T-helper 2 cell treated with Interferon-gamma antibody and Interleukin-4, amounts not matched to agents 5 μg/mL and 100 μg/mL, for 36 hours (primary cell): Measurements from ENCODE around the gene CCDC92.

Source experiments
- DNase-seq: peaks from one replicate; pipeline ENCODE4 v3.0.0; 2021; ENCODE audit warnings: low spot score
- H3K27ac Mint-ChIP-seq: one replicate; pipeline ENCODE4 v1.8.0; 2021; ENCODE audit warnings: mild to moderate bottlenecking, mixed read lengths
- H3K27me3 Mint-ChIP-seq: one replicate; pipeline ENCODE4 v1.8.0; 2021; ENCODE audit warnings: low read depth, mixed read lengths
- H3K36me3 Mint-ChIP-seq: one replicate; pipeline ENCODE4 v1.8.0; 2021; ENCODE audit warnings: low read depth, mixed read lengths
- H3K4me1 Mint-ChIP-seq: one replicate; pipeline ENCODE4 v1.8.0; 2021; ENCODE audit warnings: low read depth, mixed read lengths
- H3K4me3 Mint-ChIP-seq: one replicate; pipeline ENCODE4 v1.8.0; 2022; ENCODE audit warnings: mild to moderate bottlenecking, moderate library complexity, mixed read lengths
- H3K9me3 Mint-ChIP-seq: one replicate; pipeline ENCODE4 v1.8.0; 2021; ENCODE audit warnings: mixed read lengths

The CCDC92 gene

GRCh38 chr12:123972457-123973401, at the start of gene CCDC92, which contains the start of gene ZNF664:
Gene CCDC92, minus strand, starts transcription at chr12:123972831. Its CDS starts 28,526 bp downstream, at chr12:123944305.
Gene ZNF664, plus strand, starts transcription at chr12:123973215. Its CDS starts 38,930 bp downstream, at chr12:124012145.
- Mint-ChIP-seq H3K4me1 (peaks cover 17% of the 10 kb centered on the region), H3K27me3 (peaks cover 12% of the 10 kb centered on the region), H3K9me3 (no peaks in the 10 kb centered on the region), H3K4me3 (peak within 1 kb of the TSS; percentile 95), H3K36me3 (peaks cover 21% of the 10 kb centered on the region), H3K27ac (peak within 1 kb of the TSS; percentile 84)
- peak; percentile 93 for DNase-seq

- Mint-ChIP-seq H3K27ac (no peak overlapping the region), H3K4me1 (peaks cover 2% of the 10 kb centered on the region), H3K27me3 (no peaks in the 10 kb centered on the region), H3K4me3 (no peak overlapping the region), H3K36me3 (no peaks in the 10 kb centered on the region), H3K9me3 (no peaks in the 10 kb centered on the region)
- no peak for DNase-seq
Observed at GRCh38 chr12:124022161-124022560, 49.5 kb upstream of the CCDC92 start.

GRCh38 chr12:124021007-124021406, 48.4 kb upstream of the CCDC92 start:
- H3K27ac Mint-ChIP-seq = no peak overlapping the region

GRCh38 chr12:124020514-124020949, 47.9 kb upstream of the CCDC92 start:
- Mint-ChIP-seq H3K4me3 (no peak overlapping the region), H3K27ac (no peak overlapping the region)

More at GRCh38 chr12:124021007-124021406, 48.4 kb upstream of the CCDC92 start:
- Mint-ChIP-seq H3K9me3 (no peaks in the 10 kb centered on the region), H3K27me3 (no peaks in the 10 kb centered on the region), H3K4me1 (peaks cover 2% of the 10 kb centered on the region), H3K36me3 (no peaks in the 10 kb centered on the region), H3K4me3 (no peak overlapping the region)
- DNase-seq = no peak

GRCh38 chr12:124019115-124019514, 46.5 kb upstream of the CCDC92 start:
- no peak overlapping the region for H3K4me3 Mint-ChIP-seq
- H3K27ac Mint-ChIP-seq = no peak overlapping the region
- H3K36me3 Mint-ChIP-seq = peaks cover 3% of the 10 kb centered on the region
- H3K4me1 Mint-ChIP-seq = peaks cover 2% of the 10 kb centered on the region
- no peaks in the 10 kb centered on the region for H3K27me3 Mint-ChIP-seq
- DNase-seq = no peak
- no peaks in the 10 kb centered on the region for H3K9me3 Mint-ChIP-seq

More at GRCh38 chr12:124020514-124020949, 47.9 kb upstream of the CCDC92 start:
- Mint-ChIP-seq H3K4me1 (peaks cover 2% of the 10 kb centered on the region), H3K9me3 (no peaks in the 10 kb centered on the region), H3K27me3 (no peaks in the 10 kb centered on the region), H3K36me3 (no peaks in the 10 kb centered on the region)
- DNase-seq = no peak

GRCh38 chr12:124018539-124018938, 45.9 kb upstream of the CCDC92 start:
- H3K27ac Mint-ChIP-seq = no peak overlapping the region
- H3K36me3 Mint-ChIP-seq = peaks cover 4% of the 10 kb centered on the region

GRCh38 chr12:124017064-124017463, 44.4 kb upstream of the CCDC92 start:
- DNase-seq = no peak
- no peak overlapping the region for H3K4me3 Mint-ChIP-seq
- H3K27ac Mint-ChIP-seq = no peak overlapping the region

More at GRCh38 chr12:124018539-124018938, 45.9 kb upstream of the CCDC92 start:
- Mint-ChIP-seq H3K4me3 (no peak overlapping the region), H3K9me3 (no peaks in the 10 kb centered on the region), H3K27me3 (no peaks in the 10 kb centered on the region), H3K4me1 (peaks cover 2% of the 10 kb centered on the region)
- DNase-seq = no peak

GRCh38 chr12:124015494-124016461, 43.1 kb upstream of the CCDC92 start:
- no peaks in the 10 kb centered on the region for H3K9me3 Mint-ChIP-seq
- DNase-seq = no peak
- H3K36me3 Mint-ChIP-seq = peaks cover 22% of the 10 kb centered on the region
- H3K27ac Mint-ChIP-seq = no peak overlapping the region
- H3K4me1 Mint-ChIP-seq = peaks cover 3% of the 10 kb centered on the region
- no peak overlapping the region for H3K4me3 Mint-ChIP-seq
- no peaks in the 10 kb centered on the region for H3K27me3 Mint-ChIP-seq

More at GRCh38 chr12:124017064-124017463, 44.4 kb upstream of the CCDC92 start:
- H3K4me1 Mint-ChIP-seq = peaks cover 2% of the 10 kb centered on the region
- H3K36me3 Mint-ChIP-seq = peaks cover 15% of the 10 kb centered on the region
- H3K9me3 Mint-ChIP-seq = no peaks in the 10 kb centered on the region
- H3K27me3 Mint-ChIP-seq = no peaks in the 10 kb centered on the region

- no peak for DNase-seq
- no peaks in the 10 kb centered on the region for H3K9me3 Mint-ChIP-seq
- no peak overlapping the region for H3K27ac Mint-ChIP-seq
- H3K27me3 Mint-ChIP-seq = no peaks in the 10 kb centered on the region
- peaks cover 27% of the 10 kb centered on the region for H3K36me3 Mint-ChIP-seq
- peaks cover 10% of the 10 kb centered on the region for H3K4me1 Mint-ChIP-seq
- H3K4me3 Mint-ChIP-seq = no peak overlapping the region
Observed at GRCh38 chr12:124013073-124013472, 40.4 kb upstream of the CCDC92 start.

- Mint-ChIP-seq H3K27me3 (no peaks in the 10 kb centered on the region), H3K36me3 (peaks cover 29% of the 10 kb centered on the region), H3K27ac (no peak overlapping the region), H3K4me1 (peaks cover 20% of the 10 kb centered on the region), H3K9me3 (no peaks in the 10 kb centered on the region), H3K4me3 (no peak overlapping the region)
- no peak for DNase-seq
Observed at GRCh38 chr12:124011435-124012115, 38.9 kb upstream of the CCDC92 start.

GRCh38 chr12:124010687-124011086, 38.1 kb upstream of the CCDC92 start:
- peaks cover 29% of the 10 kb centered on the region for H3K4me1 Mint-ChIP-seq
- no peak overlapping the region for H3K4me3 Mint-ChIP-seq
- H3K27ac Mint-ChIP-seq = no peak overlapping the region
- no peaks in the 10 kb centered on the region for H3K9me3 Mint-ChIP-seq
- H3K36me3 Mint-ChIP-seq = peaks cover 32% of the 10 kb centered on the region
- no peaks in the 10 kb centered on the region for H3K27me3 Mint-ChIP-seq
- DNase-seq = no peak

GRCh38 chr12:124009781-124010180, 37.1 kb upstream of the CCDC92 start:
- no peak overlapping the region for H3K27ac Mint-ChIP-seq
- H3K4me1 Mint-ChIP-seq = peaks cover 31% of the 10 kb centered on the region
- H3K4me3 Mint-ChIP-seq = no peak overlapping the region
- no peaks in the 10 kb centered on the region for H3K9me3 Mint-ChIP-seq
- no peaks in the 10 kb centered on the region for H3K27me3 Mint-ChIP-seq
- H3K36me3 Mint-ChIP-seq = peaks cover 31% of the 10 kb centered on the region
- DNase-seq = no peak

GRCh38 chr12:124008595-124008994, 36.0 kb upstream of the CCDC92 start:
- Mint-ChIP-seq H3K4me3 (no peak overlapping the region), H3K4me1 (peaks cover 31% of the 10 kb centered on the region), H3K27ac (peak overlapping the region; percentile 11), H3K27me3 (no peaks in the 10 kb centered on the region), H3K36me3 (peaks cover 30% of the 10 kb centered on the region), H3K9me3 (no peaks in the 10 kb centered on the region)
- no peak for DNase-seq
